IMR-90 (cell line): ENCODE measurements around the gene DPP10. TPM values are rescaled to one million over a fixed set of nuclear protein-coding genes. Genes with fewer than 3 reads are reported as not detected.

Source experiments
- ATAC-seq: fragments of 200-7000 bp; cut with Tn5 transposase; 2 replicates; pipeline ENCODE4 v1.9.1; 2020; ENCODE audit warnings: low read depth, mild to moderate bottlenecking, moderate library complexity
- BruUV-seq: library from RNA; stranded (reverse); fragments of 400-500 nt; replicated peaks from 2 replicates; lab custom pipeline; 2021; lab: Mats Ljungman, UMichigan
- CTCF ChIA-PET: fragments of 300-600 bp; formaldehyde crosslinking; extraction: SDS; loops from one replicate; lab custom pipeline; 2021; ENCODE audit warnings: antibody characterized with exemption; lab: Yijun Ruan, JAX
- POLR2A ChIA-PET: fragments of 300-600 bp; sonication (Branson Sonifier 250); formaldehyde crosslinking; loops from one replicate; lab custom pipeline; 2022; ENCODE audit warnings: antibody characterized with exemption; ENCODE audit not compliant: unreplicated experiment; lab: Charles Lee
- DNase-seq: peaks from one replicate; pipeline ENCODE4 v3.0.0; 2013
- H2AFZ ChIP-seq: replicated peaks from 2 replicates; pipeline ENCODE3; 2013; ENCODE audit warnings: low read length, mild to moderate bottlenecking; ENCODE audit not compliant: poor library complexity
- H2AK5ac ChIP-seq: 2 replicates; pipeline ENCODE4 v1.6.1; 2013; ENCODE audit warnings: low read depth, low read length, inconsistent platforms
- H2AK9ac ChIP-seq: replicated peaks from 2 replicates; pipeline ENCODE3; 2013; ENCODE audit warnings: mild to moderate bottlenecking, low read depth, low read length, moderate library complexity; ENCODE audit not compliant: poor library complexity
- H2BK120ac ChIP-seq: 2 replicates; pipeline ENCODE4 v1.6.1; 2013; ENCODE audit warnings: low read depth, low read length, inconsistent platforms
- H2BK15ac ChIP-seq: 3 replicates; pipeline ENCODE4 v1.6.1; 2013; ENCODE audit warnings: low read depth, low read length, inconsistent platforms
- H2BK20ac ChIP-seq: 2 replicates; pipeline ENCODE4 v1.6.1; 2013; ENCODE audit warnings: low read depth, mild to moderate bottlenecking, inconsistent platforms, low read length, moderate library complexity
- H2BK5ac ChIP-seq: 2 replicates; pipeline ENCODE4 v1.6.1; 2013; ENCODE audit warnings: mild to moderate bottlenecking, low read depth, low read length, inconsistent platforms; ENCODE audit not compliant: poor library complexity, severe bottlenecking
- H3K14ac ChIP-seq: replicated peaks from 2 replicates; pipeline ENCODE4 v1.6.1; 2013; ENCODE audit warnings: low read depth, low read length, inconsistent platforms
- H3K18ac ChIP-seq: 2 replicates; pipeline ENCODE4 v1.6.1; 2013; ENCODE audit warnings: low read depth, low read length, control low read depth
- H3K23ac ChIP-seq: 2 replicates; pipeline ENCODE4 v1.6.1; 2013; ENCODE audit warnings: low read depth, low read length, inconsistent platforms
- H3K27ac ChIP-seq: 2 replicates; pipeline ENCODE4 v1.5.1; 2013; ENCODE audit warnings: mild to moderate bottlenecking, control low read depth, low read length; ENCODE audit not compliant: insufficient read depth
- H3K27me3 ChIP-seq: 2 replicates; pipeline ENCODE4 v1.6.1; 2013; ENCODE audit warnings: low read length; ENCODE audit not compliant: control insufficient read depth, insufficient read depth
- H3K36me3 ChIP-seq: 2 replicates; pipeline ENCODE4 v1.6.1; 2013; ENCODE audit warnings: low read length, mixed read lengths; ENCODE audit not compliant: control insufficient read depth, insufficient read depth
- H3K4ac ChIP-seq: 2 replicates; pipeline ENCODE4 v1.6.1; 2013; ENCODE audit warnings: low read depth, low read length, inconsistent platforms
- H3K4me1 ChIP-seq: 2 replicates; pipeline ENCODE4 v1.6.1; 2013; ENCODE audit warnings: low read length, mixed read lengths; ENCODE audit not compliant: control insufficient read depth, insufficient read depth
- H3K4me2 ChIP-seq: 2 replicates; pipeline ENCODE4 v1.6.1; 2013; ENCODE audit warnings: low read depth, mild to moderate bottlenecking, control low read depth, low read length, moderate library complexity
- H3K4me3 ChIP-seq: 2 replicates; pipeline ENCODE4 v1.5.1; 2013; ENCODE audit warnings: low read depth, mild to moderate bottlenecking, control low read depth, low read length, moderate library complexity; ENCODE audit not compliant: insufficient read depth
- H3K56ac ChIP-seq: 2 replicates; pipeline ENCODE4 v1.6.1; 2013; ENCODE audit warnings: low read length, inconsistent platforms; ENCODE audit not compliant: insufficient read depth; ENCODE audit errors: extremely low read depth
- H3K79me1 ChIP-seq, 2 experiments: 2 replicates each; pipeline ENCODE4 v1.6.1; 2013; ENCODE audit warnings: low read length in 2 of 2, inconsistent platforms in 1 of 2, low read depth in 1 of 2
- H3K9ac ChIP-seq: 2 replicates; pipeline ENCODE4 v1.6.1; 2013; ENCODE audit warnings: low read depth, low read length, control low read depth
- H3K9me1 ChIP-seq: 2 replicates; pipeline ENCODE4 v1.6.1; 2013; ENCODE audit warnings: low read length, inconsistent platforms; ENCODE audit not compliant: insufficient read depth
- H3K9me3 ChIP-seq: 2 replicates; pipeline ENCODE4 v1.6.1; 2013; ENCODE audit warnings: low read length; ENCODE audit not compliant: control insufficient read depth, insufficient read depth
- H4K20me1 ChIP-seq: 2 replicates; pipeline ENCODE4 v1.6.1; 2013; ENCODE audit warnings: low read length, inconsistent platforms; ENCODE audit not compliant: insufficient read depth
- H4K5ac ChIP-seq: 2 replicates; pipeline ENCODE4 v1.6.1; 2013; ENCODE audit warnings: mild to moderate bottlenecking, low read depth, low read length, control low read depth
- H4K8ac ChIP-seq, 2 experiments: 2 replicates each; pipeline ENCODE4 v1.6.1; 2013; ENCODE audit warnings: low read depth in 2 of 2, low read length in 2 of 2, control low read depth in 1 of 2, inconsistent platforms in 1 of 2
- H4K91ac ChIP-seq: 2 replicates; pipeline ENCODE4 v1.6.1; 2013; ENCODE audit warnings: low read depth, low read length, inconsistent platforms; ENCODE audit not compliant: insufficient read depth
- BHLHE40 ChIP-seq: fragments of 150-350 bp; IDR thresholded peaks from 2 replicates; pipeline ENCODE4 v1.6.1; 2016; ENCODE audit warnings: mild to moderate bottlenecking, low read depth, low read length
- CEBPB ChIP-seq: IDR thresholded peaks from 2 replicates; pipeline ENCODE4 v1.6.1; 2012; ENCODE audit warnings: low read depth, low read length, improper control_type of control experiment
- MXI1 ChIP-seq: IDR thresholded peaks from 2 replicates; pipeline ENCODE4 v1.6.1; 2012; ENCODE audit warnings: low read depth, mild to moderate bottlenecking, low read length, moderate library complexity, borderline replicate concordance
- POLR2A ChIP-seq: IDR thresholded peaks from 2 replicates; pipeline ENCODE4 v1.6.1; 2012; ENCODE audit warnings: mild to moderate bottlenecking, low read depth, low read length
- RAD21 ChIP-seq: IDR thresholded peaks from 2 replicates; pipeline ENCODE4 v1.6.1; 2012; ENCODE audit warnings: low read length, improper control_type of control experiment
- USF2 ChIP-seq: fragments of 150-350 bp; IDR thresholded peaks from 2 replicates; pipeline ENCODE4 v1.6.1; 2017; ENCODE audit warnings: mild to moderate bottlenecking, antibody characterized with exemption, low read length, low read depth
- WGBS, 2 experiments: methylation state at CpG; one replicate each; pipeline versions ENCODE4 v1.1.5 to v1.1.7; 2013; ENCODE audit warnings: missing lambda C conversion rate in 2 of 2; ENCODE audit not compliant: insufficient read length in 1 of 2; ENCODE audit errors: extremely low coverage in 2 of 2; 5-methylcytosine and 5-hydroxymethylcytosine counted together
- dilution Hi-C: fragments of 300-500 bp; cut with HindIII; formaldehyde crosslinking; loops from one replicate; pipeline ENCODE4 v1.14.3; 2018; ENCODE audit warnings: low sequenced_read_pairs; ENCODE audit not compliant: unreplicated experiment
- in situ Hi-C: fragments of 300-500 bp; cut with MboI; formaldehyde crosslinking; loops from 3 replicates; pipeline ENCODE4 v1.14.3; 2019; ENCODE audit warnings: low sequenced_read_pairs, inconsistent platforms, mixed read lengths
- intact Hi-C: fragments of 100-400 bp; cut with micrococcal nuclease; formaldehyde crosslinking; loops from 2 replicates; pipeline ENCODE4 v1.10.0; 2022
- polyA plus RNA-seq, 3 experiments: library from polyadenylated mRNA; depleted of rRNA; stranded (reverse); fragments of >200 nt; gene quantifications; 2 replicates each; pipeline ENCODE4 v1.2.3, GENCODE V29; 2012; ENCODE audit warnings: low replicate concordance in 1 of 3
- total RNA-seq: library from RNA; depleted of rRNA; stranded (reverse); fragments of >200 nt; gene quantifications from 2 replicates; pipeline ENCODE4 v1.2.3, GENCODE V29; 2012

Gene DPP10
- total and polyA plus RNA-seq, 2 of the 4 experiments (the other 2 are of a cell fraction) = not detected

GRCh38 chr2:115389024-115389423, 946.6 kb downstream of the DPP10 start:
- Histone ChIP-seq H3K9me3 (0 out of 2 replicates have a peak, but pooled peaks cover 2% of the 10 kb centered on the region), H3K4me1 (no peaks in the 10 kb centered on the region), H3K23ac (no peak overlapping the region), H4K8ac (no peak overlapping the region), H2BK20ac (no peak overlapping the region), H3K36me3 (no peaks in the 10 kb centered on the region), H3K27me3 (no peaks in the 10 kb centered on the region), H3K56ac (no peak overlapping the region), H2AFZ (no peak overlapping the region), H4K5ac (no peak overlapping the region), H4K20me1 (no peaks in the 10 kb centered on the region), H3K9me1 (no peaks in the 10 kb centered on the region), H2BK120ac (no peak overlapping the region), H2BK15ac (no peak overlapping the region), H2AK5ac (no peak overlapping the region), H3K18ac (no peak overlapping the region), H3K14ac (no peak overlapping the region), H3K4me3 (no peak overlapping the region), H3K27ac (no peak overlapping the region), H3K9ac (no peak overlapping the region), H3K4me2 (no peak overlapping the region), H3K79me1 (no peaks in the 10 kb centered on the region), H2BK5ac (no peak overlapping the region), H3K4ac (no peak overlapping the region), H2AK9ac (no peak overlapping the region), H4K91ac (no peak overlapping the region)
- DNase-seq = no peak
- CTCF ChIA-PET = no interaction called here
- in situ Hi-C loops (no loop called here), dilution Hi-C loops (no loop called here), intact Hi-C loops (no loop called here)
- no CpG with 5 or more reads among the region's 1 CpG for WGBS, 2 experiments
- TF ChIP-seq MXI1 (no peak), CEBPB (no peak), RAD21 (no peak), POLR2A (no peak), BHLHE40 (no peak), USF2 (no peak)
- ATAC-seq = no peak
- BruUV-seq = no TSS peak
- POLR2A ChIA-PET = no interaction called here
